ENCODE measurements around the gene LRPAP1.
A peak's percentile ranks its signal among the peaks of the same experiment; 100 is the strongest.

Gene LRPAP1

GRCh38 chr4:3496021-3496420 is 36.2 kb downstream of the LRPAP1 start (continued):
- no peak for TF ChIP-seq ZNF202 (tag by site-specific recombination; IDR thresholded peaks at IDR 0.05; ENCODE audit: borderline replicate concordance)
- TF ChIP-seq, protein P1, sequence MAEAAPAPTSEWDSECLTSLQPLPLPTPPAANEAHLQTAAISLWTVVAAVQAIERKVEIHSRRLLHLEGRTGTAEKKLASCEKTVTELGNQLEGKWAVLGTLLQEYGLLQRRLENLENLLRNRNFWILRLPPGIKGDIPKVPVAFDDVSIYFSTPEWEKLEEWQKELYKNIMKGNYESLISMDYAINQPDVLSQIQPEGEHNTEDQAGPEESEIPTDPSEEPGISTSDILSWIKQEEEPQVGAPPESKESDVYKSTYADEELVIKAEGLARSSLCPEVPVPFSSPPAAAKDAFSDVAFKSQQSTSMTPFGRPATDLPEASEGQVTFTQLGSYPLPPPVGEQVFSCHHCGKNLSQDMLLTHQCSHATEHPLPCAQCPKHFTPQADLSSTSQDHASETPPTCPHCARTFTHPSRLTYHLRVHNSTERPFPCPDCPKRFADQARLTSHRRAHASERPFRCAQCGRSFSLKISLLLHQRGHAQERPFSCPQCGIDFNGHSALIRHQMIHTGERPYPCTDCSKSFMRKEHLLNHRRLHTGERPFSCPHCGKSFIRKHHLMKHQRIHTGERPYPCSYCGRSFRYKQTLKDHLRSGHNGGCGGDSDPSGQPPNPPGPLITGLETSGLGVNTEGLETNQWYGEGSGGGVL (tag by site-specific recombination; IDR thresholded peaks at IDR 0.05) = no peak
- no peak for TF ChIP-seq ZSCAN4 (tag by site-specific recombination; IDR thresholded peaks at IDR 0.05)
- no peak for TF ChIP-seq ZNF174 (tag by site-specific recombination; IDR thresholded peaks at IDR 0.05)
- TF ChIP-seq EGR2 (tag by site-specific recombination; IDR thresholded peaks at IDR 0.05; ENCODE audit: low read depth) = no peak
- TF ChIP-seq ZBTB17 (tag by site-specific recombination; IDR thresholded peaks at IDR 0.05) = no peak
- TF ChIP-seq ZNF561 (tag by site-specific recombination; IDR thresholded peaks at IDR 0.05; ENCODE audit: borderline replicate concordance) = no peak
- no peak for TF ChIP-seq ZNF302 (tag by site-specific recombination; IDR thresholded peaks at IDR 0.05; ENCODE audit: low read depth)
- TF ChIP-seq ZBTB20 (tag by site-specific recombination; IDR thresholded peaks at IDR 0.05) = no peak
- TF ChIP-seq ZIC2 (tag by site-specific recombination; IDR thresholded peaks at IDR 0.05) = peak; percentile 76
- peak; percentile 64 for TF ChIP-seq GLIS1 (tag by site-specific recombination; IDR thresholded peaks at IDR 0.05)

DNA sequence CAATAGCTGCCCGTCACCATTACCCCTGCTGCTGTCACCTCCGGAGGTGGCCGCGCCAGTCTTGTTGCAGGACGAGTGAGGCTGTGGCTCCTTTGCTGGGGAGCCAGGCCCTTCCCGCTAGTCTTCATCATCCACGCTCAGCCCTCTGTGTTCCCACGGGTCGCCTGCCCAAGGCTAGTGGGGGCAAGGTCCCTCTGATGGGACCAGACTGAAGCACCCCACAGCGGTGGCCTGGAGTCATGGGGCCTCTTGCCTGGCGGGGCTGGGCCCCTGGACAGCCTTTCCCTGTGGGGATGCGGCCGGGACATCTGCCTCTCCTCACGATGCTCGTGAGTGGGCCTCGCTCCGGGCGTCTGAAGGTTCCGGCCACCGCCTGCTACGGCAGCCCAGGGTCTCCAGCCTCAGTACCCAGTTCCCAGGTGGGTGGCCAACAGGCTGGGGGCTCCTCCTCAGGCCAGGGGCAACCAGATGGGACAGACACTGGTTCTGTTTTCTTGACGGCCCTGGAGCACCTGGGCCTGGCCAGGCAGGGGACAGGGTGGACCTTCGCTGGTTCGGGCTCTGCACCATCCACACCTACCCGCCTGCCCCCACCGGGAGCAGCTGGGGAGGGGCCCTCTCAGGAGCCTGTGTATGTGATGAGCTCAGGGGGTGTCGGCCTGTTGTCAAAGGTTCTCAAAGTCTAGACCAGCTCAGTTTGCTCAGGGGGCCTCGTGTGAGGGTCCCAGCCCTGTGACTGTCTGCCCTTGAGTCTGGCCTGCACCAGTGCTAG is 36.8 kb downstream of the LRPAP1 start:
- no peaks in the 10 kb centered on the region for H3K4me1 ChIP-seq (ENCODE audit: control insufficient read depth, insufficient read depth, low read length)
- H3K27ac ChIP-seq (ENCODE audit: extremely low read depth, low read depth, low read length) = no peak overlapping the region
- no peaks in the 10 kb centered on the region for H3K36me3 ChIP-seq (ENCODE audit: control insufficient read depth in 2 of 2, insufficient read depth in 1 of 2, low read length in 2 of 2)
- H3K4me3 ChIP-seq (ENCODE audit: low read depth, low read length) = no peak overlapping the region
- CTCF ChIA-PET = interaction anchor here (1.2 kb wide), 1 partner anchor 14 kb away, joined by 3 read pairs; no protein-coding TSS in a partner anchor
- POLR2A ChIA-PET = interaction anchor here (1.5 kb wide), 1 partner anchor 9 kb away, joined by 3 read pairs; no protein-coding TSS in a partner anchor
- no peaks in the 10 kb centered on the region for H3K9me3 ChIP-seq (ENCODE audit: control insufficient read depth, insufficient read depth, low read depth, low read length)
- no peak for TF ChIP-seq MEIS1 (CRISPR knock-in tag; IDR thresholded peaks at IDR 0.05; ENCODE audit: borderline replicate concordance)
- TF ChIP-seq EGR2 (tag by site-specific recombination; IDR thresholded peaks at IDR 0.05; ENCODE audit: low read depth) = no peak
- no peak for TF ChIP-seq ZNF530 (tag by site-specific recombination; IDR thresholded peaks at IDR 0.05; ENCODE audit: low read depth)
- no peak for TF ChIP-seq ZBTB49 (tag by site-specific recombination; IDR thresholded peaks at IDR 0.05; ENCODE audit: low read depth)
- TF ChIP-seq ZNF585B (tag by site-specific recombination; IDR thresholded peaks at IDR 0.05) = no peak
- no peak for TF ChIP-seq ZBTB10 (tag by site-specific recombination; IDR thresholded peaks at IDR 0.05)
- no peak for TF ChIP-seq ZNF701 (tag by site-specific recombination; IDR thresholded peaks at IDR 0.05)
- TF ChIP-seq ZNF335 (tag by site-specific recombination; conservative IDR thresholded peaks at IDR 0.05) = no peak
- TF ChIP-seq ZNF747 (tag by site-specific recombination; IDR thresholded peaks at IDR 0.05) = no peak
- TF ChIP-seq KLF9 (tag by site-specific recombination; IDR thresholded peaks at IDR 0.05; ENCODE audit: low read depth) = no peak
- TF ChIP-seq ZNF23 (tag by site-specific recombination; IDR thresholded peaks at IDR 0.05; ENCODE audit: borderline replicate concordance) = no peak
- TF ChIP-seq ZNF140 (tag by site-specific recombination; IDR thresholded peaks at IDR 0.05) = no peak
- TF ChIP-seq ZFP3 (tag by site-specific recombination; IDR thresholded peaks at IDR 0.05; ENCODE audit: low read depth) = no peak
- no peak for TF ChIP-seq ZNF776 (tag by site-specific recombination; IDR thresholded peaks at IDR 0.05; ENCODE audit: borderline replicate concordance)
- TF ChIP-seq CTCF (tag by site-specific recombination; IDR thresholded peaks at IDR 0.05) = no peak
- no peak for TF ChIP-seq ZNF24 (tag by site-specific recombination; IDR thresholded peaks at IDR 0.05)
- TF ChIP-seq ZNF155 (tag by site-specific recombination; IDR thresholded peaks at IDR 0.05) = no peak

Measured in HEK293 (cell line).